Measurements from ENCODE around the gene KRTAP16-1.

GRCh38 chr17:41302981-41303380 lies 6.1 kb downstream of the KRTAP16-1 start:
- TF ChIP-seq CBFB (CRISPR knock-in tag; IDR thresholded peaks at IDR 0.05; ENCODE audit: low read depth) (no peak), FOXJ3 (CRISPR knock-in tag; IDR thresholded peaks at IDR 0.05; ENCODE audit: borderline replicate concordance) (no peak), ETV6 (CRISPR knock-in tag; IDR thresholded peaks at IDR 0.05) (no peak)
- TF ChIP-seq, protein P1, sequence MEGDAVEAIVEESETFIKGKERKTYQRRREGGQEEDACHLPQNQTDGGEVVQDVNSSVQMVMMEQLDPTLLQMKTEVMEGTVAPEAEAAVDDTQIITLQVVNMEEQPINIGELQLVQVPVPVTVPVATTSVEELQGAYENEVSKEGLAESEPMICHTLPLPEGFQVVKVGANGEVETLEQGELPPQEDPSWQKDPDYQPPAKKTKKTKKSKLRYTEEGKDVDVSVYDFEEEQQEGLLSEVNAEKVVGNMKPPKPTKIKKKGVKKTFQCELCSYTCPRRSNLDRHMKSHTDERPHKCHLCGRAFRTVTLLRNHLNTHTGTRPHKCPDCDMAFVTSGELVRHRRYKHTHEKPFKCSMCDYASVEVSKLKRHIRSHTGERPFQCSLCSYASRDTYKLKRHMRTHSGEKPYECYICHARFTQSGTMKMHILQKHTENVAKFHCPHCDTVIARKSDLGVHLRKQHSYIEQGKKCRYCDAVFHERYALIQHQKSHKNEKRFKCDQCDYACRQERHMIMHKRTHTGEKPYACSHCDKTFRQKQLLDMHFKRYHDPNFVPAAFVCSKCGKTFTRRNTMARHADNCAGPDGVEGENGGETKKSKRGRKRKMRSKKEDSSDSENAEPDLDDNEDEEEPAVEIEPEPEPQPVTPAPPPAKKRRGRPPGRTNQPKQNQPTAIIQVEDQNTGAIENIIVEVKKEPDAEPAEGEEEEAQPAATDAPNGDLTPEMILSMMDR (IDR thresholded peaks at IDR 0.05), result no peak
- TF ChIP-seq, protein P2, sequence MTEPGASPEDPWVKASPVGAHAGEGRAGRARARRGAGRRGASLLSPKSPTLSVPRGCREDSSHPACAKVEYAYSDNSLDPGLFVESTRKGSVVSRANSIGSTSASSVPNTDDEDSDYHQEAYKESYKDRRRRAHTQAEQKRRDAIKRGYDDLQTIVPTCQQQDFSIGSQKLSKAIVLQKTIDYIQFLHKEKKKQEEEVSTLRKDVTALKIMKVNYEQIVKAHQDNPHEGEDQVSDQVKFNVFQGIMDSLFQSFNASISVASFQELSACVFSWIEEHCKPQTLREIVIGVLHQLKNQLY (CRISPR knock-in tag; IDR thresholded peaks at IDR 0.05), result no peak
